Stimulated activated naive CD8-positive, alpha-beta T cell treated with anti-CD3 and anti-CD28 coated beads, Interleukin-15, amount 100 ng/mL, for 72 hours (primary cell): ENCODE measurements around the gene KLHL18.
"Not testable (repeated sequence)": the region's sequence is repeated elsewhere in the genome, so short reads cannot be mapped to it uniquely, and the experiment has no call there.

Source experiments
- ATAC-seq: fragments of 150-1000 bp; cut with Tn5 transposase; 2 replicates; pipeline ENCODE4 v1.10.0; 2021; ENCODE audit warnings: mild to moderate bottlenecking, moderate library complexity
- DNase-seq, 2 donors: peaks; one replicate each; pipeline ENCODE4 v3.0.0; 2021 to 2022
- H3K27ac Mint-ChIP-seq, 2 donors: one replicate each; pipeline ENCODE4 v1.8.0; 2022; ENCODE audit warnings: mild to moderate bottlenecking in 2 of 2, mixed read lengths in 2 of 2, moderate library complexity in 2 of 2
- H3K27me3 Mint-ChIP-seq: one replicate; pipeline ENCODE4 v1.8.0; 2022; ENCODE audit warnings: mixed read lengths
- H3K4me1 Mint-ChIP-seq: one replicate; pipeline ENCODE4 v1.8.0; 2022; ENCODE audit warnings: mild to moderate bottlenecking, mixed read lengths
- H3K4me3 Mint-ChIP-seq, 2 donors: one replicate each; pipeline ENCODE4 v1.8.0; 2022; ENCODE audit warnings: mild to moderate bottlenecking in 2 of 2, mixed read lengths in 2 of 2, moderate library complexity in 1 of 2
- H3K9me3 Mint-ChIP-seq, 2 donors: one replicate each; pipeline ENCODE4 v1.8.0; 2022; ENCODE audit warnings: mixed read lengths in 2 of 2

KLHL18 gene

GRCh38 chr3:47359323-47359722, 76.6 kb downstream of the KLHL18 start:
- Mint-ChIP-seq H3K9me3 (peaks cover 20 to 38% of the 10 kb centered on the region in 2 donors), H3K27ac (no peak overlapping the region), H3K27me3 (no peaks in the 10 kb centered on the region)

GRCh38 chr3:47360110-47360517, 77.4 kb downstream of the KLHL18 start:
- ATAC-seq, result peak; percentile 37
- not testable (repeated sequence) for H3K4me3 Mint-ChIP-seq, H3K27me3 Mint-ChIP-seq
- Mint-ChIP-seq H3K9me3 (peaks cover 20 to 38% of the 10 kb centered on the region in 2 donors), H3K4me1 (peaks cover 19% of the 10 kb centered on the region), H3K27ac (peak overlapping the region in 1 of 2 donors; percentile 85)
- DNase-seq, result peak in 1 of 2 donors; percentile 33

More at GRCh38 chr3:47359323-47359722, 76.6 kb downstream of the KLHL18 start:
- Mint-ChIP-seq H3K4me1 (peaks cover 19% of the 10 kb centered on the region), H3K4me3 (no peak overlapping the region)
- DNase-seq (no peak), ATAC-seq (no peak)

GRCh38 chr3:47362701-47363100, 80.0 kb downstream of the KLHL18 start:
- DNase-seq, result no peak
- H3K27ac Mint-ChIP-seq, result peak overlapping the region; percentile 93 to 95

GRCh38 chr3:47365213-47366153, 82.7 kb downstream of the KLHL18 start:
- no peak overlapping the region for H3K4me3 Mint-ChIP-seq
- DNase-seq (no peak), ATAC-seq (no peak)
- H3K4me1 Mint-ChIP-seq, result peaks cover 13% of the 10 kb centered on the region
- H3K27ac Mint-ChIP-seq, result no peak overlapping the region
- H3K27me3 Mint-ChIP-seq, result peaks cover 10% of the 10 kb centered on the region
- H3K9me3 Mint-ChIP-seq, result peaks cover 7 to 13% of the 10 kb centered on the region in 2 donors

More at GRCh38 chr3:47362701-47363100, 80.0 kb downstream of the KLHL18 start:
- H3K4me1 Mint-ChIP-seq, result peaks cover 19% of the 10 kb centered on the region
- H3K4me3 Mint-ChIP-seq, result peak overlapping the region; percentile 50 to 65
- no peaks in the 10 kb centered on the region for H3K27me3 Mint-ChIP-seq
- peaks cover 20 to 35% of the 10 kb centered on the region in 2 donors for H3K9me3 Mint-ChIP-seq
- peak; percentile 53 for ATAC-seq

GRCh38 chr3:47366833-47367232, 84.1 kb downstream of the KLHL18 start:
- peaks cover 15% of the 10 kb centered on the region for H3K27me3 Mint-ChIP-seq
- H3K4me3 Mint-ChIP-seq, result no peak overlapping the region
- peaks cover 13% of the 10 kb centered on the region for H3K4me1 Mint-ChIP-seq

GRCh38 chr3:47367631-47368030, 84.9 kb downstream of the KLHL18 start:
- peaks cover 3 to 5% of the 10 kb centered on the region in 2 donors for H3K9me3 Mint-ChIP-seq
- ATAC-seq (no peak), DNase-seq (no peak)
- peaks cover 6% of the 10 kb centered on the region for H3K4me1 Mint-ChIP-seq
- peaks cover 23% of the 10 kb centered on the region for H3K27me3 Mint-ChIP-seq
- H3K4me3 Mint-ChIP-seq, result no peak overlapping the region
- H3K27ac Mint-ChIP-seq, result no peak overlapping the region

More at GRCh38 chr3:47366833-47367232, 84.1 kb downstream of the KLHL18 start:
- H3K9me3 Mint-ChIP-seq, result peaks cover 7 to 11% of the 10 kb centered on the region in 2 donors
- DNase-seq (no peak), ATAC-seq (no peak)
- H3K27ac Mint-ChIP-seq, result no peak overlapping the region

GRCh38 chr3:47370020-47370419, 87.3 kb downstream of the KLHL18 start:
- not testable (repeated sequence) for ATAC-seq, DNase-seq, H3K4me1 Mint-ChIP-seq, H3K9me3 Mint-ChIP-seq, H3K4me3 Mint-ChIP-seq, H3K27ac Mint-ChIP-seq
- H3K27me3 Mint-ChIP-seq, result peaks cover 25% of the 10 kb centered on the region

GRCh38 chr3:47370887-47371697, 88.3 kb downstream of the KLHL18 start:
- ATAC-seq, result no peak
- DNase-seq, result peak; percentile 16 to 34

GRCh38 chr3:47374587-47374986, 91.8 kb downstream of the KLHL18 start:
- Mint-ChIP-seq H3K27ac (no peak overlapping the region), H3K4me1 (peaks cover 14% of the 10 kb centered on the region), H3K9me3 (no peaks in the 10 kb centered on the region), H3K27me3 (peaks cover 23% of the 10 kb centered on the region), H3K4me3 (no peak overlapping the region)
- DNase-seq (no peak), ATAC-seq (no peak)

More at GRCh38 chr3:47370887-47371697, 88.3 kb downstream of the KLHL18 start:
- Mint-ChIP-seq H3K27ac (no peak overlapping the region), H3K4me3 (no peak overlapping the region), H3K27me3 (peaks cover 25% of the 10 kb centered on the region), H3K4me1 (no peaks in the 10 kb centered on the region), H3K9me3 (no peaks in the 10 kb centered on the region)

- Mint-ChIP-seq H3K4me3 (no peak overlapping the region), H3K4me1 (peaks cover 24% of the 10 kb centered on the region), H3K27me3 (peaks cover 15% of the 10 kb centered on the region), H3K27ac (no peak overlapping the region), H3K9me3 (no peaks in the 10 kb centered on the region)
- DNase-seq (no peak), ATAC-seq (no peak)
These were observed 93.6 kb downstream of the KLHL18 start for GRCh38 chr3:47376393-47376792.

GRCh38 chr3:47377186-47377585, 94.4 kb downstream of the KLHL18 start:
- ATAC-seq (no peak), DNase-seq (no peak)
- peak overlapping the region in 1 of 2 donors; percentile 19 for H3K27ac Mint-ChIP-seq
- peaks cover 7% of the 10 kb centered on the region for H3K27me3 Mint-ChIP-seq
- H3K4me1 Mint-ChIP-seq, result peaks cover 31% of the 10 kb centered on the region
- no peaks in the 10 kb centered on the region for H3K9me3 Mint-ChIP-seq
- no peak overlapping the region for H3K4me3 Mint-ChIP-seq

GRCh38 chr3:47378869-47379268, 96.1 kb downstream of the KLHL18 start:
- no peaks in the 10 kb centered on the region for H3K27me3 Mint-ChIP-seq
- peaks cover 46% of the 10 kb centered on the region for H3K4me1 Mint-ChIP-seq
- peak overlapping the region in 1 of 2 donors; percentile 100 for H3K4me3 Mint-ChIP-seq
- H3K9me3 Mint-ChIP-seq, result no peaks in the 10 kb centered on the region
- DNase-seq (no peak), ATAC-seq (no peak)
- H3K27ac Mint-ChIP-seq, result no peak overlapping the region

- Mint-ChIP-seq H3K27ac (peak overlapping the region; percentile 100), H3K27me3 (no peaks in the 10 kb centered on the region), H3K4me1 (peaks cover 52% of the 10 kb centered on the region), H3K9me3 (no peaks in the 10 kb centered on the region), H3K4me3 (peak overlapping the region; percentile 100)
- no peak for DNase-seq
- no peak for ATAC-seq
These were observed 96.7 kb downstream of the KLHL18 start for GRCh38 chr3:47379411-47379899.

- Mint-ChIP-seq H3K27ac (peak overlapping the region; percentile 100), H3K4me3 (peak overlapping the region; percentile 100), H3K27me3 (no peaks in the 10 kb centered on the region), H3K9me3 (no peaks in the 10 kb centered on the region), H3K4me1 (peaks cover 52% of the 10 kb centered on the region)
- ATAC-seq, result no peak
- DNase-seq, result no peak
These were observed 97.4 kb downstream of the KLHL18 start for GRCh38 chr3:47380026-47380600.
